ENCODE measurements around the gene KLHL36.
"Not testable (repeated sequence)": the region's sequence is repeated elsewhere in the genome, so short reads cannot be mapped to it uniquely, and the experiment has no call there.

The KLHL36 gene

DNA sequence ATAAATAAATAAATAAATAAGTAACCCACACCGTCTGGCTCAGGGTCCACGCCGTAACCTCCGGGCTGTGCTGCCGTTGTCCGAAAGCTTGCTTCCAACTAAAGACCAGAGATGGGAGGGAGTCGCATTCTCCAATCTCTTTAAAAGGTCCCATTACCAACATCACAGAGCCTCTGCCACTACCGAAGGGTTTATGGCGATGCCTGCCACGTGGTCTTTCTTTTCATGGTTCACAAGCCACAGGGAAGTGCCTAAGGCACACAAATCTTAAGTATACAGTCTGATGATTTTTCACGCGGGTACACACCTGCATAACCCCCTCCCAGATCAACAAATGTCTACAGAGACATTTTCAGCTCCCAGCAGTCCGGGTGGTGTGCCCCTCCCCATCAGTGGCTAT is 31.8 kb upstream of the KLHL36 start:
- DNase-seq (ENCODE audit: low read depth): no peak

DNA sequence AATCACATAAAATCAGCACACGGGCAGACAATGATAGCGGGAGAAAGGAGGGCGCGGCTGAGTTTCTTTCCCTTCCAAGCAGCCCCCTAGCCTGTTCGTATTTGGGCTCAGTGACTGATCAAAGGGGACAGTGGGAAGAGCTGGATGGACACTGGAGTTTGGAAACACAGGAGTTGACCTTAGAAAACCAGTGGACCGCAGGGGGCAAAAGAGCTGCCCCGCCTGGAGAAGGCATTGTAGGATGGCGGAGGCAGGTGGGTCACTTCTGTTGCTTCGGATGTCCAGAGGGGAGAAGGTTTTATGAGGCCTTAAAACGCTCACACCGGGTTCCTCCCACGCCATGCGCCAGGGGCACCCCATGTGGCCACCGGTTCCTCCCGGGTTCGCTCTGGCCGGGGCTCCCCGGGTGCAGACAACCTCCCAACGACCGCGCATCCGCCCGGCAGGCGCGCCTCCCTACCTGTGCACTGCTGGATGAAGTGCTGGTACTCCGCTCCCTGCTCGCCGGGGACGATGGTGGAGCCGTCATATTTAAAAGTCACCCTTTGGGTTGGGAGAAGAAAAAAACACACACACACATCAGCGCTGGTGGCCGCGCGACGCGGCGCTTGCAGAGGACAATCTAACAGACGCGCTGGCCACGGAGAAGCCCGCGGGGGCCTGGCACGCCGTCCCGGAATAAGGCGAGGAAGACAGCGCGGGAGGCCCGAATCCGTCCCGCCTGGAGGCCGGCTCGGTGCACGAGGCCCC is 31.1 kb upstream of the KLHL36 start:
- DNase-seq (ENCODE audit: low read depth): no peak

DNA sequence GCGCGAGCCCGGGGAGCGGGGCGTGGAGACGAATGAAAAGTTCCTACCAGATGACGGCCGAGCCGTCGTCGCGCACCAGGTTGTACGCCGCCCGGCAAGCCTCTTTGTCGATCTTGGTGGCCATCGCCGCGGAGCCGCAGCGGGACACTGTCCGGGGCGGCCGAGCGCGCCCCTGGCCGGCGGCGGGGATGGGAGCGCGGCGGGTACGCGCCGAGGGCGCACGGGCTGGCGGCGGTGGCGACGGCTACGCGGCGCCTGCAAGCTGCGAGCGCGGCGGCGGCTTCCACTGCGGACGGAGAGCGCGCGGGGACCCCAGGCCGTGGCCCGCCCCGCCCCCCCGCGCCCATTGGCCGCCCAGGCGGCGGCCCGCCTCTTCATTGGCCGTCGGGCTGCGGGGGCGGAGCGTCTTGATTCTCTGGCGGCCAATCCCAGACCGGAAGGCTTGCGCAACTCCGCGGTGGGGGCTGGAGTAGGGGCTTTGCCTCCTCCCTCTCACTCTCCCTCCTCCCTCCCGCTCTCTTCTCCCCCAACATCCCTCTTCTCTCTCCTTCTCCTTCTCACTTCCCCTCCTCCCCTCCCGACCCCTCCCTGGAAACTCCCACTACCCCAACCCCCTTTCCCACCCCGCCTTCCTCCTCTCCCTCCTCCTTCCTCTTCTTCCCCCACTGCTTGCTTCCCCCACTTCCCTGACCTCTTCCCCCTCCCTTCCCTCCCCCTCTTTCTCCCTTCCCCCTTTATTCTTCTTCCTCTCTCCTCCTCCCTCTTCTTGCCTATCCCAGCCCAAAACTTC is 30.3 kb upstream of the KLHL36 start, which contains the start of gene COTL1:
Gene COTL1 (minus strand): TSS at position 288 of the 790 bp plus-strand sequence. CDS start 164 bp downstream, at position 124.
- DNase-seq (ENCODE audit: low read depth): peak; percentile 89

DNA sequence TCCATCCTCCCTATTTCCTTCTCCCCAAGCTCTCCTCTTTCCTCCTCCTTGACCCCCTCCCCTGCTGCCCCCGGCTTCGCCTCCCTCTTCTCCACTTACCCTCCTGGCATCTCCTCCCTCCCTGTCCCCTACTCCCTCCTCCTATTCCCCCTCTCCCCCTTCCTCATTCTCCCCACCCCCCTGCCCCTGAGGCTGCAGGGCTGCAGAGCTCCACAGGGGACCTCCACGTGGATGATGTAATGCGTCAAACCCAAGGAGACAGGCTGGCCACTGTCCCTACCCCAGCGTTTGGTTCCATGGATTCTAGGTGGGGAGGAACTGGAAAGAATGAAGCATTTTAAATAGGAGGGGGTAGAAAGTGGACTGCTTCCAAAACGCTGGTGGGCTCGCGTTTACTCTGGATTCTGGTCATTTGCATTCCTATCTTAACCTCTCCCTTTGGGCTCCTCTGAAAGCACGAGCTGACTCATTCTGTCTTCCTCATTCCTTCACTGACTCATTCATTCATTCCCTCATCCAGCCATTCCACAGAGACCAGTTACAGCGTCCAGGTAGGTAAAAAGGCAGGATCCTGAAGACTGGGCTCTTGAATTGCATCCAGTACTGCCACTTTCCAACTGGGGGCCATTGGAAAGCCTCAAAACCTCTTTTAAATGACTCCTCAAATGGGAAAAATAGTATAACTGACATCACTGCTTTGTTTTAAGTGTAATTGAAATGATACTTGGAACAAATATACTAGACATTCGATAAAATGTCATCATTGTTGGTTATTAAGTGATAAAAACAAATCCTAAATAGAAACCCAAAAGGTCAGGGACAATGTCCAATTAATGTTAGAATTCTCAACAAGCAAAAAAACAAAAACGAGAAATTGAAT is 29.5 kb upstream of the KLHL36 start:
- DNase-seq (ENCODE audit: low read depth): no peak

- DNase-seq (ENCODE audit: low read depth): not testable (repeated sequence)
Observed at GRCh38 chr16:84620913-84621312, 27.4 kb upstream of the KLHL36 start.

DNA sequence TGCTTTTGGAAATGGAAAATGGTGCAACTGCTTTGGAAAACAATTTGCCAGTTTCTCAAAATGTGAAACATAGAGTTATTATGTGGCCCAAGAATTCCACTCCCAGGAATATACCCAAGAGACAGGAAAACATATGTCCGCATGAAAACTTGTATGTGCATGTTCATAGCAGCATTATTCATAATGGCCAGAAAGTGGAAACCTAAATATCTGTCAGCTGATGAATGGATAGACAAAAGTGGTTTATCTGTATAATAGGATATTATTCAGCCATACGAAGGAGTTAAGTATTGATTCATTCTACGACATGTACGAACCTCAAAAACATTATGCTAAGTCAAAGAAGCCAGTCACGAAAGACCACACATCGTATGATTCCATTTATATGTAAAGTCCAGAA is 22.8 kb upstream of the KLHL36 start:
- DNase-seq (ENCODE audit: low read depth): no peak

DNA sequence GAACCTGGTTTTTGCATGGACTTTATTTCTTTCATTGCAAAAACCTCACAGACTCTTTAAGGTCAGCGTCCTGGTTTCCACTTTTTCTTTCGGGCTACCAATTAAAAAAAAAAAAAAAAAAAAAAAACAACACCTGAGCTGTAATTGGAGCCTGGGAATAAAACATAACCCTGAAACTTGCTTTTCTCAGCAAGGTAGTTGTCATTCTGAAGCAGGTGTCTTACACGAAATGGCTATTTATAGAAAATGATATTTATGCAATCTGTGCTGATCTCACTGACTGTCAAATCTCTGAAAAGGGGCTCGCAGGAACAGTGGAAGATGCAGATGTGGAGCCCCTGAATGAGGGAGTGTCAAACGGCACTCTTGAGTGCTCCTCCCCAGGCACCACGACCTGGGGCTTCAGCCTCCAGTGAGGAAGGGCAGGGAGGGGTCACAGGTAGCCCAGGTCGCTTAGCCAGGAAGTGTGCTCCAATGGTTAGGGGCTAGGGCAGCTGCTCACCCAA is 20.0 kb upstream of the KLHL36 start:
- DNase-seq (ENCODE audit: low read depth): no peak

GRCh38 chr16:84629580-84629979 is 18.7 kb upstream of the KLHL36 start:
- DNase-seq (ENCODE audit: low read depth): no peak

DNA sequence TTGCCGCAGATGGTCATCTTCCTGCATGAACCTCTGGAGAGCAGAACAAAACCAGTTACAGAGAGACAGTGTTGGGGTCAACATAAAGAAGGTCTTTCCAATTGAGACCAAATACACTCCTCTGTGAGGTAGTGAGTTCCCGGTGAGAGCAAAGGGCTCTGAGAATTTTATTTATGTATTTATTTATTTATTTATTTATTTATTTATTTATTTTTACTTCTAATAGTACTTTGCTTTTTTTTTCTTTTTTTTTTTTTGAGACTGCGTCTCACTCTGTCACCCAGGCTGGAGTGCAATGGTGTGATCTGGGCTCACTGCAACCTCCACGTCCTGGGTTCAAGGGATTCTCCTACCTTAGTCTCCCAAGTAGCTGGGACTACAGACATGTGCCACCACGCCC is 18.3 kb upstream of the KLHL36 start:
- no peak for DNase-seq (ENCODE audit: low read depth)

DNA sequence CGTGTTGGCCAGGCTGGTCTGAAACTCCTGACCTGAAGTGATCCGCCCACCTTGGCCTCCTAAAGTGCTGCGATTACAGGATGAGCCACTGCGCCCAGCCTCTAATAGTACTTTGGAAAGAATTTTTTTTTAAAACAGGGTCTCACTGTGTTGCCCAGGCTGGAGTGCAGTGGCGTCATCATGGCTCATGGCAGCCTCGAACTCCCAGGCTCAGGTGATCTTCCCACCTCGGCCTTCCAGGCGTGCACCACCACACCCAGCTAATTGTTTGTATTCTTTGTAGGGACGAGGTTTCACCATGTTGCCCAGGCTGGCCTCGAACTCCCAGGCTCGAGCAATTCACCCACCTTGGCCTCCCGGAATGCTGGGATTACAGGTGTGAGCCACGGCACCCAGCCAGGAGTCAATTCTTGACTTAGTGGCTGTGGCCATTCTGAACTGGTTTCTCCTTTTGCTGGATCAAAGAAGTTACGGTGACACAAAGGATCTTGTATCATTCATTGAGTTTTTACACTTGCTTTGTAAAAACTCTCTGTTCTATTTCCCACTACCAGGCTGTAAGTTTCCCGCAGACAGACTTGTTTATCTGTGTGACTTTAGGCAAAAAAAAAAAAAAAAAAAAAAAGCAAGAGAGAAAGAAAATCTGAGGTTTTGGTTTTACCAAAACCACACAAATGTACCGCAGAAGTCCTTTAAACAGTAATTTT is 17.7 kb upstream of the KLHL36 start:
- no peak for DNase-seq (ENCODE audit: low read depth)

DNA sequence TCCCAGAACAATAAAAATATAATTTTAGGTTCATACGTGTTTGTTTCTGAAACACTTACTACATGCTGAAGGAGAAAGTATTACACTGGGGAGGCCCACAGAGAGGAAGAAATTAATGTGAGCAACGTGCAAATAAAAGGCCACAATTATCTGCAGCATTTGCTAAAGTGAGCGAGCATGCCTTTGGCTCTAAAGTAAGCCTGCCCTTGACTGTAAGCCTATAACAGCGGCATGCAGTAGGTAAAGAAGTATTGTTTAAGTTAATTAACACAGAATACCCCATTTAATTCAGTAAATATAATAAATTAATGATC is 17.2 kb upstream of the KLHL36 start:
- no peak for DNase-seq (ENCODE audit: low read depth)

DNA sequence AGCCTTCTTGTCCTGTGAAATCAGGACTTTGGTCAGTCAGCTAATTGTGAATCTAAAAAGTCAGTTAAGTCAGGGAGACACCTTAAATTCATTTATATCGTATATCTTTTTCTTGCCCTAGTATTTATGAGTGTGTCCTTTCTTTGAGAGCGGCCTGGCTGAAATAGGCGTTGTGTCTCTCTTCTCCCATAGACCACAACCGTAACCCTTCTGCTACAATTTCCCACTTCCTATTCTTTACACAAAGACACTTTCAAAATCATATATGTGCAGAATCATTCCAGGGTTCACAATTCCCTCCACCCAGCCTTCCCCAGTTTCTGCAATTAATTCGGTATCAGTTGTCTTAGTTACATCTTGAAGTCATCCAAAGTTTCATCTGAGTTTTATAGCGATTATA is 16.4 kb upstream of the KLHL36 start:
- DNase-seq (ENCODE audit: low read depth): no peak

GRCh38 chr16:84632862-84633261 is 15.4 kb upstream of the KLHL36 start:
- not testable (repeated sequence) for DNase-seq (ENCODE audit: low read depth)

DNA sequence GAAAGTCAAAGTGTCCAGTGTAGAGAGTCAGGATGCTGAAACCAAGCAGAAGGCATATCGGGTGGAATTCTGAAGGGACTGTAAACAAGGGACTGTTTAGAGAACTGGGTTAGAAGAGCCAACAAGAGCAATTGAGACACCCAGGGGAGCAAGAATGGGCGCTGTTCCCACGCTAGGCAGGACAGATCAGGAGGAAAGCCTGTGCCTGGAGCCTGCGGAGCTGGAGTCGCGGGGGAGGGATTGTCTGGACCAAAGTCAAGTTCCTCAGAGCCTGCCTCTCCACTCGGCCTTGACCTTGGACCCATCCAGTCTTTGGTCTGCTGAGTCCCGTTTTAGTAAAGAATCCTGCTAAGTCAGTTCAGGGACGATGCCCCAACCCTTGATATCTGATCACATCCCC is 14.7 kb upstream of the KLHL36 start:
- no peak for DNase-seq (ENCODE audit: low read depth)

GRCh38 chr16:84635702-84636101 is 12.6 kb upstream of the KLHL36 start:
- no peak for DNase-seq (ENCODE audit: low read depth)

DNA sequence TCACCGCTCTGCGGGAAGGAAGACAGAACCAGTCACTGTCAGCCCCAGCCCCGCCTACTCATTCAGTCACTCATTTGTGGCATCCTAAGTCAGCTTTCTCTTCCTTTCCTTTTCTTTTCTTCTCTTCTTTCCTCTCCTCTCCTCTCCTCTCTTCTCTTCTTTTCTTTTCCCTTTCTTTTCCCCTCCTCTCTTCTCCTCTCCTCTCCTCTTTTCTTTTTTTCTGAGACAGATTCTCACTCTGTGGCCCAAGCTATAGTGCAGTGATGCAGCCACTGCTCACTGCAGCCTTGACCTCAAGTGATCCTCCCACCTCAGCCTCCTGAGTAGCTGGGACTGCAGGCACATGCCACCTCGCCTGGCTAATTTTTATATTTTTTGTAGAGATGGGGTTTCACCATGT is 10.6 kb upstream of the KLHL36 start:
- DNase-seq (ENCODE audit: low read depth): no peak

GRCh38 chr16:84638231-84638806 is 10.0 kb upstream of the KLHL36 start:
- DNase-seq (ENCODE audit: low read depth): no peak

- no peak for DNase-seq (ENCODE audit: low read depth)
Observed at GRCh38 chr16:84640145-84640544, 8.2 kb upstream of the KLHL36 start.

- DNase-seq (ENCODE audit: low read depth): no peak
Observed at GRCh38 chr16:84641643-84642358, 6.5 kb upstream of the KLHL36 start.

DNA sequence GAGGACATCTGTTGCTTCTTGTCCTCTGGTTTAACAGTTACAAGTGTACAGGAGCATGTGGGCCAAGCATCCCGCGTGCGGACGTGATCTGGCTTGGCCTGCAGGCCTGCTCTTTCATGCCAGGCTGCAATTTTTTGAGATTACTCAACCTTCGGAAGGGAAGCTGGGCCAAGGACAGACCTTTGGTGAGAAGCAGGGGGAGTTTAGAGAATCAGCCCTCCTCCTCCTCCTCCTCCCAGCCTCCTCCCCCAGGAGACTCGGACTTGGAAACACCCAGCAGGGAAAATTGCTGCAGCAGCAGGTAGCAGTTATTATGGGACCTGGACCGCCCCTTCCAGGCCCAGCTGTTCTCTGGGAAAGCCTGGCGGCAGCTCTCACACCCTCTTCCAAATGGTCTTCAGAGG is 5.1 kb upstream of the KLHL36 start:
- no peak for DNase-seq (ENCODE audit: low read depth)

DNA sequence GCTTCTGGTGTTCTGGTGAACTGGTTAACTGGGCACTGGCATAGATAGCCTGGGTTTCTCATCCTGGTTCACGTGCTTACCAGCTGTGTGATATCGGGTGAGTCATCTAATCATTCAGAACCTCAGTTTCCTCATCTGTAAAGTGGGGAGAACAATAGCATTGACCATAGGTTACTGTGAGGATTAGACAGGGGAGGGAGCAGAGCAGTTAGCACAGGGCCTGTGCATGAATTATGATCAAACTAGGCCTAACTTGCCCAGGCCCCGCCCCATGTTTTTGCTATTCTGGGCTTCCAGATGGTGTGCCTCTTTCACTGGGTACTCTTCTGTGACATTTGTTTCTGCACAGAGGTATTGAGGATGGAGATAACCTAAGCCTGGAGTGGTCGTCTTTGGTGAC is 4.6 kb upstream of the KLHL36 start:
- no peak for DNase-seq (ENCODE audit: low read depth)

All from stimulated activated CD8-positive, alpha-beta memory T cell treated with anti-CD3 and anti-CD28 coated beads, Interleukin-7, amount 100 ng/mL, for 24 hours (primary cell).